HFF-Myc (cell line): ENCODE results near the gene CNTN4.

Source experiments
- DNase-seq: peaks from one replicate; pipeline ENCODE4 v3.0.0-alpha.2; 2011; ENCODE audit warnings: low read depth; ENCODE audit errors: extremely low read depth
- H3K4me3 ChIP-seq: replicated peaks from 2 replicates; pipeline ENCODE4 v1.5.1; 2011; ENCODE audit warnings: low read depth, mild to moderate bottlenecking, control low read depth, low read length
- CTCF ChIP-seq: IDR thresholded peaks from 2 replicates; pipeline ENCODE4 v1.5.1; 2012; ENCODE audit warnings: mild to moderate bottlenecking, low read depth, low read length, control low read depth; ENCODE audit errors: missing control alignments

CNTN4 gene

GRCh38 chr3:2822611-2823010, 723.9 kb downstream of the CNTN4 start:
- no peak for DNase-seq
- TF ChIP-seq CTCF, result no peak
- no peak overlapping the region for H3K4me3 ChIP-seq

- H3K4me3 ChIP-seq, result no peak overlapping the region
- no peak for DNase-seq
- TF ChIP-seq CTCF, result no peak
These were observed 724.4 kb downstream of the CNTN4 start for GRCh38 chr3:2823031-2823430.

GRCh38 chr3:2823437-2824211, 725.0 kb downstream of the CNTN4 start:
- no peak for DNase-seq
- H3K4me3 ChIP-seq, result no peak overlapping the region
- no peak for TF ChIP-seq CTCF

GRCh38 chr3:2826036-2826435, 727.4 kb downstream of the CNTN4 start:
- no peak overlapping the region for H3K4me3 ChIP-seq
- DNase-seq, result no peak

GRCh38 chr3:2826453-2826852, 727.8 kb downstream of the CNTN4 start:
- no peak for TF ChIP-seq CTCF
- DNase-seq, result no peak

More at GRCh38 chr3:2826036-2826435, 727.4 kb downstream of the CNTN4 start:
- TF ChIP-seq CTCF, result no peak

GRCh38 chr3:2837239-2837638, 738.6 kb downstream of the CNTN4 start:
- TF ChIP-seq CTCF, result no peak
- no peak overlapping the region for H3K4me3 ChIP-seq
- no peak for DNase-seq

More at GRCh38 chr3:2826453-2826852, 727.8 kb downstream of the CNTN4 start:
- no peak overlapping the region for H3K4me3 ChIP-seq
